ENCODE measurements around the gene EPS8L1. TPM values are rescaled to one million over a fixed set of nuclear protein-coding genes. Genes with fewer than 3 reads are reported as not detected.

EPS8L1 gene
- total RNA-seq, 1 donor from 2014 or later, result not detected

GRCh38 chr19:55085923-55086715, 10.4 kb downstream of the EPS8L1 start:
- H3K27ac ChIP-seq, result no peak overlapping the region
- H3K4me1 ChIP-seq, result peaks cover 4 to 28% of the 10 kb centered on the region in 2 donors
- DNase-seq (ENCODE audit: low spot score in 2 of 2), result no peak
- no peaks in the 10 kb centered on the region for H3K9me3 ChIP-seq
- H3K27me3 ChIP-seq, result peaks cover 37% of the 10 kb centered on the region
- H3K4me3 ChIP-seq, result peak overlapping the region; percentile 56 to 62
- intact Hi-C loops (cut with DNase I), result no loop called here
- no peak for TF ChIP-seq CTCF (IDR thresholded peaks at IDR 0.05)
- peaks cover 6 to 8% of the 10 kb centered on the region in 2 donors for H3K36me3 ChIP-seq

- DNase-seq (ENCODE audit: low spot score in 2 of 2), result peak; percentile 67 to 93
- Histone ChIP-seq H3K4me1 (peaks cover 0 to 24% of the 10 kb centered on the region in 2 donors), H3K27ac (no peak overlapping the region), H3K36me3 (peaks cover 15 to 17% of the 10 kb centered on the region in 2 donors), H3K9me3 (no peaks in the 10 kb centered on the region), H3K4me3 (peak overlapping the region; percentile 56 to 62), H3K27me3 (peaks cover 29% of the 10 kb centered on the region)
- TF ChIP-seq CTCF (IDR thresholded peaks at IDR 0.05), result no peak
- intact Hi-C loops (cut with DNase I), result no loop called here
These were observed 11.3 kb downstream of the EPS8L1 start for GRCh38 chr19:55086730-55087541.

GRCh38 chr19:55087542-55087901, 11.9 kb downstream of the EPS8L1 start:
- DNase-seq (ENCODE audit: low spot score in 2 of 2), result no peak
- H3K27me3 ChIP-seq, result peaks cover 23% of the 10 kb centered on the region
- no peak overlapping the region for H3K27ac ChIP-seq
- H3K36me3 ChIP-seq, result peaks cover 20 to 22% of the 10 kb centered on the region in 2 donors
- no peaks in the 10 kb centered on the region for H3K9me3 ChIP-seq
- peaks cover 0 to 20% of the 10 kb centered on the region in 2 donors for H3K4me1 ChIP-seq
- TF ChIP-seq CTCF (IDR thresholded peaks at IDR 0.05), result no peak
- H3K4me3 ChIP-seq, result peak overlapping the region; percentile 56 to 62
- intact Hi-C loops (cut with DNase I), result no loop called here

DNA sequence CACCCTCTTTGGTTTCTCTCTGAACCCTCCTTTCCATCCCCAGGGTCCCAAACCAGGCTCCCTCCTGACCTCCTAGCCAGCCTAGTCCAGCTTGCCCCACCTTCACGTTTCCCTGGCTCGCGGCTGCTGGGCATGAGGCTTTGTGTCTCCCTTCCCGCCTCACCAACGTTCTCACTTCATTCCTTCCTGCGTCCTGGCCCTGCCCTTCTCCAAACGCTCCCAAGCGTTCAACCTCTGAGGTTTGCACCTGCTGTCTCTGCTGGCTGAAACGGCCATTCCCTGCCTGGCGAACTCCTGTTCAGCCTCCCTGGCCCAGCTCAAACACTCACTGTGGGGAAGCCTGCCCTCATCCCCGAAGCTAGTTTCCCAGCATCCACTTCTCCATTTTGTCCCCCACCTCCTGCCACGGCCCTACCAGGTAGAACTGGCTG, 12.4 kb downstream of the EPS8L1 start:
- H3K4me1 ChIP-seq, result peaks cover 0 to 20% of the 10 kb centered on the region in 2 donors
- H3K9me3 ChIP-seq, result no peaks in the 10 kb centered on the region
- no peak for TF ChIP-seq CTCF (IDR thresholded peaks at IDR 0.05)
- peaks cover 26 to 28% of the 10 kb centered on the region in 2 donors for H3K36me3 ChIP-seq
- H3K27ac ChIP-seq, result no peak overlapping the region
- peaks cover 18% of the 10 kb centered on the region for H3K27me3 ChIP-seq
- intact Hi-C loops (cut with DNase I), result loop anchor here (2.0 kb wide), 1 partner anchor 25 kb away; no protein-coding TSS in a partner anchor
- H3K4me3 ChIP-seq, result peak overlapping the region; percentile 56 to 62
- DNase-seq (ENCODE audit: low spot score in 2 of 2), result no peak

- Histone ChIP-seq H3K36me3 (peaks cover 26 to 29% of the 10 kb centered on the region in 2 donors), H3K27ac (no peak overlapping the region)
- intact Hi-C loops (cut with DNase I), result loop anchor here (2.0 kb wide), 1 partner anchor 24 kb away; no protein-coding TSS in a partner anchor
These were observed 13.1 kb downstream of the EPS8L1 start for GRCh38 chr19:55088543-55089341.

More at GRCh38 chr19:55088543-55089341, 13.1 kb downstream of the EPS8L1 start:
- H3K9me3 ChIP-seq, result no peaks in the 10 kb centered on the region
- peak in 1 of 2 donors; percentile 83 for DNase-seq (ENCODE audit: low spot score in 2 of 2)
- peaks cover 13% of the 10 kb centered on the region for H3K27me3 ChIP-seq
- TF ChIP-seq CTCF (IDR thresholded peaks at IDR 0.05), result peak; percentile 36 to 91 (median 87)
- peaks cover 0 to 20% of the 10 kb centered on the region in 2 donors for H3K4me1 ChIP-seq
- H3K4me3 ChIP-seq, result no peak overlapping the region
